Posterior cingulate gyrus (tissue), 11 donors: ENCODE measurements around the gene MMEL1.

ENCODE experiments used
- DNase-seq, 10 donors: peaks; one replicate each; pipeline versions ENCODE4 v3.0.0 to v3.0.0-alpha.2; 2020 to 2021; ENCODE audit warnings: mixed read lengths in 3 of 10
- intact Hi-C: fragments of 100-400 bp; cut with DNase I; formaldehyde crosslinking; loops from one replicate; pipeline ENCODE4 v1.15.1; 2023

MMEL1 gene

GRCh38 chr1:2595261-2595811 lies 37.5 kb downstream of the MMEL1 start:
- intact Hi-C loops: no loop called here
- peak in 3 of 10 donors; percentile 58 to 77 (median 66) for DNase-seq

- peak in 2 of 10 donors; percentile 69 to 72 for DNase-seq
- intact Hi-C loops: no loop called here
These were observed 38.1 kb downstream of the MMEL1 start for GRCh38 chr1:2594641-2595131.

GRCh38 chr1:2594001-2594640 lies 38.7 kb downstream of the MMEL1 start:
- peak in 4 of 10 donors; percentile 25 to 73 (median 63) for DNase-seq
- intact Hi-C loops: no loop called here

DNA sequence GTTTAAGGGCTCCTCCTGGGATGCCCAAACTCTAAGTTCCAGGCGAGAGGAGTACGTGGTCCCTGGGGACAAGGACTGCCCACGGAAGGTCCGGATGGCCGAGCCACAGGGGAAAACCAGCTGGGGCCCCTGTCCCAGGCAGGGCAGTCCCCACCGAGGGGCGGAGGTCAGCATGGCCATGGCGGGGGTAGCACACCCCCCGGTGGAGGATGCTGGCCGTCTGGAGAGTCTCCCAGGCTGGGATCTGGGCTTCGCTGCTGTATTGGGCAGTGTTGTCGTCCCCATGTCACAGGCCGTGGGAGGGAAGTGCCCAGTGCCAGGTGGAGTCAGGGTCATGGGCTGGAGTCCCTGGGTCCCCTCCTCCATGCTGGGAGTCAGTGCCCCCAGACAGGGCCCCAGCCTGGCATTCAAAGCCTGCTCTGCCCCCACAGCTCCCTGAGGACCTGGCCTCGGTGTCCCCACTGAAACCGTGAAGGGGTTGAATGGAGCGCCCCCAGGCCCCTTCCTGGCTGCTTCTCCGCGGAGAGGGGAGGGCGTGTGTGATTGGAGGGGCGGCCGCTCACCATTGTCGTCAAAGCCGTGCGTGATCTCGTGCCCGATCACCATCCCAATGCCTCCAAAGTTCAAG lies 39.5 kb downstream of the MMEL1 start:
- intact Hi-C loops: no loop called here
- DNase-seq: peak in 3 of 10 donors; percentile 30 to 68 (median 64)

DNA sequence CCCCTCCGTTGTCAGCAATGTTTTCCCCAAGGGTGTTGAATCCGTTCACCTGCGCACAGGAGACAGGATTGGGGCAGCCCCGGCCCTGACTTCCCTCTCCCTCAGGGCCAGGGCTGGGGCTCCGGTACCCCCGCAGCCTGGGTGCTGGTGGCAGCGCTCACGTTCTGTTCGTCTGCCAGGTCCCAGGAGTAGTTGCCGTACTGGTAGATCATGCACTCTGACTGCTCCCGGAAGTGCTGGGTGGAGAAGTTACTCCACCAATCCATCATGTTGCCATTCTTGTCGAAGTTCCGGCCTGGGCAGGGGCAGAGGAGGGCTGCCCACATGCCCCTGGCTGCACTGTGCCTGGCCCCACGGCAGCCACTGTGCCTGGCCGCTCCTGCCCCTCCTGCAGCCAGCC lies 40.1 kb downstream of the MMEL1 start:
- intact Hi-C loops: no loop called here
- peak in 3 of 10 donors; percentile 11 to 68 (median 59) for DNase-seq

- DNase-seq: peak in 4 of 10 donors; percentile 2 to 79 (median 64)
- intact Hi-C loops: no loop called here
These were observed 41.1 kb downstream of the MMEL1 start for GRCh38 chr1:2591581-2592261.

- intact Hi-C loops: no loop called here
- DNase-seq: peak in 1 of 10 donors; percentile 31
These were observed 41.6 kb downstream of the MMEL1 start for GRCh38 chr1:2591233-2591580.

GRCh38 chr1:2590233-2591141 lies 42.3 kb downstream of the MMEL1 start:
- intact Hi-C loops: no loop called here
- DNase-seq: peak in 5 of 10 donors; percentile 8 to 85 (median 59)

DNA sequence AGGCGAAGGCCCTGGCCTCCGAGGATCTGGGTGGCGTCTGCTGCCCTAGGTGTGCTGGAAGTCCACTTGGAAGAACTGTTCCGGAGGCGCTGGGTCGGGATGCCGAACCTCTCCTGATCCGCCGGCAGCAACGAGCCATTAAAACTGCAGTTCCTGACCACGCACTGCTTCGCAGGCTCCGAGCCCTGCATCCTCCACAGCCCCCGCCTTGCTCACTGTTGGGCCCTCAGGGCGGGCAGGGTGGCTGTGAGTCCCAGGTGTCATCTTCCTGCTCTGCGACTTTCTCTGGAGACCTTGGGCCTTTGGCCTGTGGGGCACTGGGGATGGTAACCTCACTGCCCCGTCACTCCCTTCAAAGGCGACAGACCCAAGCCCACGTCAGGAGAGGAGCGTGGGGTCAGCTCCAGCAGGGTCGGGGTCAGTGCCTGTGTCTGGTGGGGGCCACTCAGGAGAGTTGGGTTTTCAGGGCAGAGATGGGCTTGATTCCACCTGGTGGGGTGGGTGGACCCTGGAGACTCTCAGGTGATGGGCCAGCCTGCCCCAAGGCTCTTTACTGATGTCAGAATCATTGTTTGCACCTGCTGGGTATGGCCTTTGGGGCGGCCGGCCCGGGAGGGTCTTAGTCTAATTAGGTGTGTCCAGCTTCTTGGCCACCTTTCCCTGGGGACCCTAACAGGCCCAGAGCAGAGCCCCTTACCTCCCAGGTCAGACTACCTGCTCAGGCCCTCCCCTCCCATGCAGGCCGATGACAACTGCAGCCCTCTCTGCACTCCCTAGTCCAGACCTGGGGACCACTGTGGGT lies 43.2 kb downstream of the MMEL1 start:
- intact Hi-C loops: loop anchor here (10.0 kb wide), 2 partner anchors 55 to 385 kb away; no protein-coding TSS in a partner anchor
- DNase-seq: peak in 4 of 10 donors; percentile 22 to 82 (median 69)

DNA sequence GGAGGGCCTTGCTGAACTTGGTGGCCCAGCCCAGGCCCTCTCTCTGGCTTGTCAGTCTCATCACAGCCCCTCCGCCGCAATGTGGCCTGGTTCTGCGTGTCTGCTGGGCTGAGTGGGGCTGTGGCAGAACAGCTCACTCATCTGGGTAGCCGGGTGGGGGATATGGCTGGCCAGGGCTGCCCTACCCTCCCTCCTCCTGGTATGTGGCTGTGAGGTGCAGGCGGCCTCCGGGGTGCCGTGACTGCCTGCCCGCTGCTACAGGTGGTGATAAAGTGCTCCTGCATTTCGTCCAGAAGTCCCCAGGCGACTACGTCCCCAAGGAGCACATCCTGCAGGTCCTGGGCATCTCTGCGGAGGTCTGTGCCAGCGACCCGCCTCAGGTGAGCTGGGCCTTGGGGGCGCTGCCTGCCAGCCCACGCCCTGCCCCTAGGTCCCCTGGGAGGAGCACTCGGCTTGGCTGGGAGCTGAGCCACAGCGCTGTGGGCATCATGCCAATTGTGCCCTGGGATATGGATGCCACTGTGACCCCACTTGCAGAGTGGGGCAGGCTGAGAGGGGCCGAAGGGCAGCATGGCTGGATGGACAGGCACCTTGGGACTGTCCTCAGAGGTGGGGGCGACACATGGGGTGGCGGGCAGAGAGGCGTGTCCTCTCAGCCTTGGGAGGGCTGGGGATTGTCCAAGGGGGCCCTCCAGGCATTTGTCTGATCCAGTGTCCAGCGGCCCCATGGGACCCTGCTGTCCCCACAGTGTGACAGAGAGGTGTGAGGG lies 44.0 kb downstream of the MMEL1 start:
- intact Hi-C loops: loop anchor here (10.0 kb wide), 2 partner anchors 56 to 384 kb away; no protein-coding TSS in a partner anchor
- DNase-seq: peak in 3 of 10 donors; percentile 63 to 82 (median 79)

DNA sequence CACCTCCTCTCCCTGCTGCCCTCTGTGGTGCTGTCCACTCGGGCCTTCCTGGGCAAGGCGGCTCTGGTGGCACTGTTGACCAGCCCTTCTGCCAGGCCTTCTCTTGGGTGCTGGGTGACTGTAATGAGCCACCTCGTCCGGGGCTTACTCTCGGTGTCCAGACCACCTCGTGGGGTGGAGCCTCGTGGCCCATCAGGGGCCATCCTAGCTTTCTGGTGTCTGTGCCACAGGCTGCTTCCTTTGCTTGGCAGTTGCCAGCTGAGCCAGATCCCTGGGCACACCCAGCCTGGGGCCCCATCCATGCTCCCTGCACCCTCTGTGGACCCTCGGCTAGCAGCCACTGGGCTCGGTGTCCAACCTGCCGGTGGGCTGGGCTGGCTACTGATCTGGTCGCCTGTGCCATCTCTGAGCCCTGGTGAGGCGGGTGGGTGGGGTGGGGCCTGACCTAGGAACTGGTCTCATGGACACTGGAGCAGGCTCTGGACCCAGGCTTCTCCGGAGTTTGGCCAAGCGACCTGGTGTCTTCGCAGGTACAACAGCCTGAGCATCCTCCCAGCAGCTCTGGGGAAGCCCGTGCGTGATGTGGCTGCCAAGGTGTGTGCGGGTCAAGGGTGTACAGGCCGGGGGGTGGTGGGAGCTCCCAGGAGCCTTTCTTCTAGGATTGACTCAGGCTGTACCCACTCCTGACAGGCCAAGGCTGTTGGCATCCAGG lies 44.8 kb downstream of the MMEL1 start:
- peak in 3 of 10 donors; percentile 65 to 82 (median 81) for DNase-seq
- intact Hi-C loops: loop anchor here (2.0 to 10.0 kb wide), 5 partner anchors 39 to 383 kb away; partner anchors contain the start of genes PANK4 and PEX10

DNA sequence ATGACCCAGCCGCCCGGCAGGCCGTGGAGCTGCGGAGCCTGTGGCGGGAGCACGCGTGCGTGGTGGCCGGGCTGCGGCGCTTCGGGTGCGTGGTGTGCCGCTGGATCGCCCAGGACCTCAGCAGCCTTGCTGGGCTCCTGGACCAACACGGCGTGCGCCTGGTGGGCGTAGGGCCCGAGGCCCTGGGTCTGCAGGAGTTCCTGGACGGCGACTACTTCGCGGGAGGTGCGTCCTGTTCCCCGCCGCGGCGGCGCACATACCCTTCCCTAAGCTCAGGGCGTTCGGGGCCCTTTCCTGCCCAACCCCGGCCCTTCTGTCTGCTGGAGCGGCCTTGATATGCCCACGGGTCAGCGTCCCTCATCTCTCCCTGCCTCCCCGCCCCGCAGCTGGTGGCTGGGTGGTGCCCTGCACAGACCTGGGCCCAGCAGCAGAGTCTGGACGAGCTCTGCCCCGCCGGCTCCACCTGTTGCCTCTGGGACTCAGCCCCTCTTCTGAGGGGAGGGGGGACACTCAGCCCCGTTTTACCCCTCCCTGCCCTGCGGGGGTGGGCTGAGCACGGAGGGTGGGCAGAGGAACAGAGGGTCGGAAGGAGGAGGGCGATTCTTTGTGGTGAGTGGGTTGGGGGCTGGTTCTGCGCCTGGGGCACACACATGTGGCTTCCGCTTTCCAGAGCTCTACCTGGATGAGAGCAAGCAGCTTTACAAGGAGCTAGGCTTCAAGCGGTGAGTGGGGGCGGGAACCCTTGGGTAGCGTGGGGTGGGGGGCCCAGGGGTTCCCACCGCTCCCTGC lies 45.6 kb downstream of the MMEL1 start:
- intact Hi-C loops: loop anchor here (2.0 to 10.0 kb wide), 5 partner anchors 38 to 382 kb away; partner anchors contain the start of genes PANK4 and PEX10
- DNase-seq: peak in 3 of 10 donors; percentile 80 to 89 (median 86)

GRCh38 chr1:2586154-2587070 lies 46.4 kb downstream of the MMEL1 start, which contains the start of gene PRXL2B:
PRXL2B (plus strand) TSS chr1:2586777; CDS start chr1:2586886, 109 bp downstream.
- intact Hi-C loops: loop anchor here (1.0 to 10.0 kb wide), 6 partner anchors 38 to 382 kb away; partner anchors contain the start of genes MORN1, PANK4, PEX10 and RER1
- DNase-seq: peak; percentile 98 to 100 (median 99)

GRCh38 chr1:2585318-2586092 lies 47.3 kb downstream of the MMEL1 start:
- intact Hi-C loops: loop anchor here (1.0 to 10.0 kb wide), 6 partner anchors 37 to 381 kb away; partner anchors contain the start of genes MORN1, PANK4, PEX10 and RER1
- DNase-seq: peak in 8 of 10 donors; percentile 24 to 92 (median 52)
